NCI-H2227 (cell line): Measurements from ENCODE around the gene RBM20.
"Not testable (repeated sequence)": the region's sequence is repeated elsewhere in the genome, so short reads cannot be mapped to it uniquely, and the experiment has no call there.

ENCODE experiments used
- DNase-seq: peaks from one replicate; lab custom pipeline; 2025; ENCODE audit not compliant: unreplicated experiment; lab: John Stamatoyannopoulos, UW

The RBM20 gene

DNA sequence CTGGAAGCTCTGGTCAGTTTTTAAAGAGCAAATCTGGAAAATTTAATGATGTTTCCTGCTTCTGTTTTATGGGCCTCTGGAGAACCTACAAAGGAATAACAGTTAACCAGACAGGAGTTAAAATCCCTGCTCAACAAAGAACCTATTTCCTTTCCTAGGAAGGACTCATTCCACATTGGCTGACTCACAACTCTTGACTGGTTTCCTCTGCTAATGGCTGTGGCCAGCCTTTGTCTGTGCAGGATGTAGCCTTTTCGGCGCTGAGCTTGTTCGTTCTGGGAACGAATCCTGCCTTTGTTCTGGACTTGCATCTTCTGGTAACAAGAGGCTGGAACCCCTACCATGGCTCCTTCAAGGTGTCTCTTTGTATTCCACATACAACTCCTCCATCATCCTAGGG is 114.8 kb downstream of the RBM20 start:
- no peak for DNase-seq

DNA sequence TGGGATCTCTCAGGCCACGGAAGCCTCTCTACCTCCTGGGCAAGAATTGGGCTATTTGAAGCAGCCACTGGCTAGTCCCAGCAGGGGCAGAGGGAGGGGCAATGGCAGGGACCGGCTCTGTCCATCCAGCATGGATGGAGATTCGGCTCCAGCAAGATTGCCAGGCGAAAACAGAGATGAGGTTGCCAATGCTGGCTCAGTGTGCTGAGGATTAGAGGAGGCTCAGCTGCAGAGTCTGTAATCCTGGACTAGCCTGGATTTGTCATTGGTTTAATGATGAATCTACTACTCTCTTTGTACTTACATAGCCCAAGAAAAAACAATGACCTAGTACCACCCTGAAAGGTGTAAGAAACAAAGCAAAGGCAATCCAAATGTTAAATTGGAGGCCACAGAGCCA is 115.4 kb downstream of the RBM20 start:
- no peak for DNase-seq

DNA sequence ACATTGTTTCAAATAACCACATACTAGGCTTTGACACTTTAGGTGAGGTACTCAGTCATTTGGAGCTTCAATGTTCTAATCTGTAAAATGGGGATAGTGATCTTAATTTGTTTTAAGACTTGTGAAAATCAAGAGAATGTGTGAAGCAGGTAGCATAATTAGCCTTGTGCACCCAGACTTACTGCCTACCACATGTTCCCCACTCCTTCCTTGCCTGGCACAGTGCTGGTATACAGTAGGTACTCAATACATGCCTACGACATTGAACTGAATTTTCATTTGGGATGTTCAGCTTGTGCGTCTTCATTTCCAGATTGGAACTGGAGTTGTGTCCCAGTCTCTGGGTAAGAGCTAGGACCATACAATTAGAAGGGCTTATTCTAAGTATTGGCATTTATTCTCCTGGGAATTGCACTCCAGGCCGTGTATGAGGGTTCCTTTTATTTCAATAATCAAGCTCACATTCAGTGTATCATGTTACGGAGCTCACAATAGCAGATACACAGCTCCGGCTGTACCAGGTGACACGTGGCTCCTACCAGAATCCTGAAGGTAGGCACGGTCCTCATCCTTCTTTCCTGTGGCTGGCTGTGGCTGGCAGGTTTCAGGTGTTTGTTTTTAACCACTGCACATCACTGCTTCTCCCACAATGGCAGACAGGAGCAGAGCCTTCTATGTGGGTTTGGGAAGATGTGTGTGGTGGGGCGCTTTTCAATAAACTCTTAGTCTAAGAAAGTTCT is 118.1 kb downstream of the RBM20 start:
- no peak for DNase-seq

DNA sequence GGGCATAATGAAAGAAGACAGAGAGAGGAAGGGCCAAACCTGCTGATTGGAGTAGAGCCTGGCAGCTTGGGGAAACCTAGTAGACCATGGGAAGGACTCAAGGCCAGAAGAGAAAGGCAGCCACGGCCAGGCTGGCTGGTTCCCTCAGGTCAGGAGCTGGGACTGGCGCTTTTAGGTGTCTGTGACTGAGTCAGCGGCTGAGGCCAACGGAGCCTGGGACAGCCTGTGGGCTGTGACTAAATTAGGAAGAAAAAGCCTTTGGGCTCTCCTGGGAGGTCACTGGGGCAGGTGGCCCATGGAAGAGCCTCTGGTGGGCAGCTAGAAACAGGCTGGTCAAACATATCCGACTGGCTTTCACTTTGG is 118.7 kb downstream of the RBM20 start:
- no peak for DNase-seq

DNA sequence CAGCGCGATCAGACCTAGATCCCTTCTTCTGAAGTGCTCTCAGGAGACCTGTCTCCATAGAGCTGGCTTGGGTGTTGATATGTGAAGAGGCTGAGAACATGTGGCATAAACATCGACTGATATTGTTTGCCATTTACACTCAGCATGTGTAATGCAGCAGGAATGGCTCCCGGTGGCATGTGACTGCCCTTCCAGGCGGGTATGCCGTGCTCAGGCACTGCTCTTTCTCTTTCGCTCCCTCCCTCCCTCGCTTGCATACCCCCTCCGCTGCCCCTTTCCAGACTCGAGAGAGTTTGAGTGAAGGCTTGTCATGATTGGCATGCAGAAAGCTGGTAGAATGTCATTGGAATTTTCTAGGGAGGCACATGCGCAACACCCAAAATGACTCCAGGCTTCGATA is 120.2 kb downstream of the RBM20 start:
- DNase-seq = no peak

DNA sequence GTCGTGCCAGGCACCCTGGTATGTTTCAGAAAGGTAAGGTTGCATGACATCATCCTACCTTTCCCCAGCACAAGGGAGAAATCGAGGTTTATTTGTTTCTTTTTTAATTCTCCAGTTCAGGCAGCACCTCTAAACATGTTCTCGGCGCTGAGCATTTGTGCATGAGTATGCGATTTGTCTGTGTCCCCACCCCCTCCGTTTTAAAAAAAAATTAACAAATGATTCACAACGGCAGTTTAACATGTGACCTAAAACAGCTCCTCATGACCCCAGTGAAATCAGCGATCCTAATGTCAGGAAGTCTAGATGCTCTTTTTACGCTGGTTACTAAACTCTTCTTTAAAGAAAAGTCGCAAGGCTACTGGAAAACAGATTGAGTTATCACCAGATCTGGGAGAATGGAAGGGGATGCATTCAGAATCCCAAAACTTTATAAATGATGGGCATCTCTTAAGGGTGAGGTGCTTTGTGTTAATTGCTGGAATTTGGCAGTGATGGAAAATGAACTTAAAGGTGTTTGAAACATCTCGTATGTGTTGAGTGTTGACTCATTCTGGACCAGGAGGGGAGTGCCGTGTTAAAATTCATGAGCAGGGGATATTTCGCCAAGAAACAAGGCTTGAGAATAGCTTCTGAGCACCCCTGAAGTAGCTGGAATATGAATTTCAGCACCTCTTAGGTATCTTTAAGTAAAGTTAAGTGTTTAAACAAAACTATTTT is 120.8 kb downstream of the RBM20 start:
- DNase-seq = no peak

DNA sequence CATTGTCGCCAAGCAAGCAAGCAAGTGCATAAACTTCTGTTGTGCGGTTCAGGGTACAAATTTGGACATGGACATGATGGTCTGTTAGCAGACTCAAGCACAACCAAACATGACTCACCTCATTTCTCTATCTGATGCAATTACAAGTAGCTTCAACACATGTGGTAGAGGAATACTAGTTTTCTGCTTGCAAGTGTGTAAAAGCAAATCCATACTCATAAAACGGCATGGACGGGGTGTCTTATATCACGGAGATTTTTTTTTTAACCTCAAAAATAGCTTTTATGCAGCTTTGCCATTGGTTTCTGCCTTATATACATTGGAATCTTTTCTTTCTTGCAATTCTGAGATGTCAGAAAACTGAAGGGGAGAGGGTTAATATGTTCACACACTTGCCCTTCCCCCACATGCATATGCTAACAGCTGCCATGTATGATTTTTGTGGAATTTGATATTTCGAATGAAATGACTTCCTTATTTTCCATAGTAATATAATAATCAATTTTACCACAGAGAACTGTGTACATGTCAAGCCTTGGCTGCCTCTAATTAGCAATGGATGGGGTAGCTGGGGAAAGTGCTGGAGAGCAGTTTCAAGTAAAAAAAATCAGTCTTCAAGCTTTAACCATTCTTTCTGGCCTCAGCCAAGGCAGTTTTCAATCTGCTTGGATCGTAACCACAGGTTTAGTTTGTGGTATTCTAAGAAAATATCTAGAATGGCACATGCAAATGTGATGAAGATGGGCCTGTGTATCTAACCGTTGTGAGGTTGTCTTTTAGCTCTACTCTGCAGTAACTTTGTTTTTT is 121.6 kb downstream of the RBM20 start:
- no peak for DNase-seq

DNA sequence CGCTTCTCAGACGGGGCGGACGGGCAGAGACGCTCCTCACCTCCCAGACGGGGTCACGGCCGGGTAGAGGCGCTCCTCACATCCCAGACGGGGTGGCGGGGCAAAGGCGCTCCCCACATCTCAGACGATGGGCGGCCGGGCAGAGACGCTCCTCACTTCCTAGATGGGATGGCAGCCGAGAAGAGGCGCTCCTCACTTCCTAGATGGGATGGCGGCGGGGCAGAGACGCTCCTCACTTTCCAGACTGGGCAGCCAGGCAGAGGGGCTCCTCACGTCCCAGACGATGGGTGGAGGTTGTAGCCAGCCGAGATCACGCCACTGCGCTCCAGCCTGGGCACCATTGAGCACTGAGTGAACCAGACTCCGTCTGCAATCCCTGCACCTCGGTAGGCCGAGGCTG is 123.5 kb downstream of the RBM20 start:
- DNase-seq = not testable (repeated sequence)

DNA sequence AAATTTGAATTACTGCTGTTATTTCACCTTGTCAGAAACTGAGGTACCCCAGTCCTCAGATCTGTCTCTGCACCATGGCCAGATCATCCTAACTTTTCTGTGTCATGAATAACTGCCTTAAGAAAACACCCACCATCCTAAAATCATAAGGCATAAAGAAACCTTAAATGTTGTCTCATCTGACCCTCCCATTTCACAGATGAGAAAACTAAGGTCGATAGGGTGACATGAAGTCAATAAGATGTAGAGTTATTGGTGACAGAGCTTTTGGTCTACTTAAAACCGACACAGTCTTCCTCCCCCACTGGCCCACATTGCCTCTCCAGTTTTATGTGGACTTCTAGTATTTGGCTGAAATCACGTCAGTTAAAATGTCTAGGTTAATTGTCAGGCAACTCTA is 126.1 kb downstream of the RBM20 start:
- no peak for DNase-seq

DNA sequence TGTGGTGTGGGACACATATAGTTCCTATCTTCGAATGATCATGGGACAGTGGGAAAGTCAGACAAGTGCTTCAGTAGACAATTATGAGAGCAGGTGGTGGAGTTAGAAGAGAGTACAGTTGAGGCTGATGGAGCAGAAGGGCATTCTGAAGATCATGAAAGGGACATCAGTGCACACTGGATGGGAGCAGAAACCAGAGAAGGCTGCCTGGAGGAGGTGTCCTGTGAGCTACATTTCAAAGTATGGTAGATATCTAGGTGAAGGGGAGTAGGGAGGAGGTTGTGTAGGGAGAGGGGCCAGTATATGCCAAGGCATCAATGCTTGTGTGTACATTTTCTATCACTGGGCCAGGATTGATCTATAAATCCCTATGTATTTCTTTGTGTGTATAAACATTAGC is 127.3 kb downstream of the RBM20 start:
- no peak for DNase-seq

DNA sequence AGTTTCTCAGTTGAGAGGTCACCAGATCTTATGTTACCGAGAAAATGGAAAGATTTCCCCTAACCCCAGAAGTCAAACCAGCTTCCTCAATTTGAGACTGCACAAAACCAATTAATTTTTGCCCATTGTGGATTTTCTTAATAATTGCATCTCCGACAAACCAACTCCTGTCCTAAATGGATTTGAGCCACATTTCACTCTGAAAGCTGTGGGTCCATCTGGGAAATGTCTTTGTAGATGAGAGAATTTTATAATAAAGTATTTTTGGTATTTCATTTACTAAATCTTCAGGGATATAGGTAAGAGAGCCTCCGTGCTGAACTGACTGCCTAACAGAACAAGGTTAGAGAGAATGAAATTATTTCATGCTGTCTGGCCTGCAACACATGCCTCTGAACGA is 127.9 kb downstream of the RBM20 start:
- no peak for DNase-seq

DNA sequence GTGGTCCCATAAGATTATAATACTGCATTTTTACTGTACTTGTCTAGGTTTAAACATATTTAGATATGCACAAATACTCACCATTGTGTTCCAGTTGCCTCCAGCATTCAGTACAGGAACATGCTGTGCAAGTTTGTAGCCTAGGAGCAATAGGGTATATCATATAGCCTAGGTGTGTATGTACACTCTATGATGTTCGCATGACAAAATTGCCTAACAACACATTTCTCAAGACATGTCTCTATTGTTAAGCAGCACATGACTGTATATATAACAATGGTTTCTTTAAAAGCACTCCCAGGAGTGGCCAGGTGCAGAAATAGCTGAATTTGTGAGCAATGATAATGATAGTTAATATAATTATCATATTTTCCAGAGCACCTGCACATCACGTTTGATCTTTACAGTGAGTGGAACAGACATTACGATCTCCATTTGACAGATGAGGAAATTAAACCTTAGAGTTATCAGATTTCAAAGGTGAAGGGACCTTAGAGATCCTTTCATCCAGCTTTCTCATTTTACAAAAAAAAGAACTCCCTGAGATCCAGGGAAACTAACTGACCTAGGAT is 128.4 kb downstream of the RBM20 start:
- no peak for DNase-seq

DNA sequence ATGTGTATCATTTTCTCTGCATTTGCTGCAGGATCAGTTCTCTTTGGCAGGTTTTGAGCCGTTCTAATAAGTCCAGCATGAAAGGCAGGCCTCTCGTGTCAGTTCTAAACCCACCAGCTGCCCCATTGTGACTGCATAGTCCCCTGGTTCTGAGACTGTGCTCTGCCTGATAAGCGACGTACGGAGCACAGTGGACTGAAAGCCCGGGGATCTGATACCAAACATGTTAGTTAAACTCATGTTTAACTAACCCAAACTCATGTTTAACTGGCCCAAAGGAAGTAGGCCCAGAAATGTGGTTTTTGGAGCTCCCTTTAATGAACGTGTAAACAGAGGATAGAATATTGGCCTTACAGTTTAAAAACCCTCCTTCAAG is 129.5 kb downstream of the RBM20 start:
- no peak for DNase-seq

DNA sequence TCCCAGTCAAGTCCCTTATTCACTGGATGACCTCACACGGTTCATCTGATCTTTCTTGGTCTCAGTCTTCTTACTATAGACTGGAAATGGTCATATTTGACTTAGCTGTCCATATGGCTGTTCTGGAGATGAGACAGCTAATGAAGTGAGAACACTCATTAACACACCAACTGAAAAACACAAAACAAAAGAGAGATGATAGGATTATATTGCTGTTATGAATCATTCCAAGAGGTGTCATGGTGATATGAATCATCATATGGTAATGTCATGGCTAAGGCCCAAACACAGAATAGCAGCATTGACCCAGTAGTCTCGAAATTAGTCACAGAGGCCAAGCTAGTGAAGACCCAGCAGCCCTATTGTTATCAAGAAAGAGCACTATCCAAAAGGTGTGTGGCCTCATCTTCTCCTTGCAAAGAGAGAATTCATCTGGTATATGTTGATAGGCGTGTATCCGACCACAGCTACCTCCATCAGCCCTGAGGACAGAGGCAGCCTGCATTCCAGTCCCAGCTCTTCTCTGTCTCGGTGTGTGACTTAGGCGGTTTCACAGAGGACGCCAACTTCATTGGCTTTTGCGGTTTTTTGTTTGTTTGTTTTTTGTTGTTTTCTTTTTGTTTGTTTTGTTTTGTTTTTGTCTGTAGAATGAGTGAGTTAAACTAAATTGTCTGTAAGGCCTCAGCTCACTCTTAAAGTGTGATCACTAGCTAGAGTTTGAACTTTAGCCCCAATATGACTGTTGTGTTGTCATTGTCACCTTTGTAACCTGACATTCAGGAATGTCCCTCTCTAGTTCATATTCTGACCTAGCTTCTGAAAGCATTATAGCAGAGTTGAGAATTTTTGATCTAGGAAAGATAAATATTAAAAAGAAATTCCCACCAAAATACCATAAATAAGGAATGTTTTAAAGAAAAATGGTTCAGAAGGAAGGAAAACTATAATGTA is 130.2 kb downstream of the RBM20 start:
- no peak for DNase-seq

DNA sequence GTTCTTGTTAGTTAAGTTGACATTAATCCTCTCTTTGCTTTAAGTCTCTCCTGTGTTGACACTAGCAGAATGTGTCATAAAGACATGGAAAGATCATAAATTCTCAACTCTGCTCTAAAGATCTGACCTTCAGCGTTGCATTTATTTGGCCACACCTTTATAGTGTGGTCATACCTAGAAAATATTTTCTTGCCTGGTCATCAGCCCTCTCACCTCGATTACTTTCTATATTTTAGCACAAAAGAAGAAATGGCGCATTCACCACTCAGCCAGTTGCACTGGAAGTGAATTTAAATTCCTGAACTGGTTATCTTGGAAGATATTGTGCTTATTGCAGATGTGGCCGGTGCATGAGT is 130.9 kb downstream of the RBM20 start:
- no peak for DNase-seq

DNA sequence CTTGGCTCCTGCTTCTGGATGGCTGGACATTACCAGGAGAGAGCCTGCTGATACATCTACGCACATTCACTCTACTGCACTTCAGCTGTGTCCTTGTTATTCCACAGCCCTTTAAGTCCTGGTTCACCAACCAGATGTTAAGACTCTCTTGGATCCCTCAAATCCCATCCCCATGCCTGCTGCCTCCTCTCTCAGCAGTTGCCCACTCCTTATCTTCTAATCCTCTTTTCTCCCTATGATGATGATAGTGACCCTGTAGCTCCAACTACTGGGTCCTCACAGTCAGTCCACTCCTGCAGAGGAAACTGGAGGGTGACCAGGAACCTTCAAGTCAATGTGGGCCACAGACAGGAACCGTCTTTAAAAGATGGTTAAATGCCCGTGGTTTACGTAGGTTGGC is 131.3 kb downstream of the RBM20 start:
- DNase-seq = no peak

DNA sequence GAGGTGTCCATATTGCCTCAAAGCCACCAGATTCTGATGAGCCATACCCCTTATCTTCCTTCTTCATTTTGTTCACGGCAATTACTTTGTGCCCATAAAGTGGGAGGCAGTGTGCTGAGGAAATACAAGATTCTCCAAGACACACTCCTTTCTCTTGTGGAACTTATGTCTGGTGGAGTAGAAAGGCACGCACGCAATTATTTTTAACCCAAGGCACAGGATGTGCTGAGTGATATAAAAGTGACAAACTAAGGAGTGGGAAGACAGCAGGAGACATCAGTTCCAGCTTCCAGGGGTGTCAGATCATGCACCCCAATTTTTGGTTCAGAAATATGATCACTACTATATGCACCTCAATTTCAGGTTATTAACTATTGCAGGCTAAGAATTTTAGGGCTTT is 132.9 kb downstream of the RBM20 start:
- no peak for DNase-seq

DNA sequence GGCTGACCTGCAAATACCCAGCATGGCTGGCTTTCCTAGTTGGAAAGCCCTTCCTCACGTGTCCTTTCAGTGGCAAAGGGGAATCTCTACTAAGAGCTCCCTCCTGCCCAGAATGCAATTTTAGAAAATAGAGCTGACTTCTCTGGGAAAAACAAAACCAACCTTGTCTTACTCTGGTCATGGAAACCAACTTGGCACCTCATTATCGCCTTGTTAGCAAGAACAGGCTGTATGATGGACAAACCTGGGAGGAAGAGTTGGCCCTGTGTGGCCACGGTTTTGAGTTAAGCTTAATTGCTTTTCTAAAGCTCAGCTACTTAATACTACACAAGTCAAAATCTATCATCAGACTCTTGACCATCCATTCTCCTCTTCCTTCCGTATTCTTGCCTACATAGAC is 133.5 kb downstream of the RBM20 start:
- no peak for DNase-seq

DNA sequence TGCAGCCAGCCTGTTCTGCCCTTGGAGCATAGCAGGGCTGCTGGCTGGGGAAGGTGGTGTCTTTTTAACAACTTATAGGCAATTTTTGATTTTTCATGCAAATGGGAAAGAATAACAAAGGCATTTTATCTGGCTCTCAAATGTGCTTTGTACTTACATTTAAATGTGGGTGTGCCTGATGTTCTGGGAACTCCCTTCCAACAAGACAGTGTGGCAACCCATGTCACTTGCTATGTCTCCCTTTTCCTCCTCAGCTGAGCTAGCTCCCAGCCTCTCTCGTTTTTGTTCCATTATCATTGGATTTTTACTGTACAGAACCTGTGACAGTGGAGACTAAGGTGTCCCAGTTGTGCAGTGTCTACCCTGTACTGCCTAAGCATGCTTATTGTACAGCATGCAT is 134.1 kb downstream of the RBM20 start:
- DNase-seq = no peak

DNA sequence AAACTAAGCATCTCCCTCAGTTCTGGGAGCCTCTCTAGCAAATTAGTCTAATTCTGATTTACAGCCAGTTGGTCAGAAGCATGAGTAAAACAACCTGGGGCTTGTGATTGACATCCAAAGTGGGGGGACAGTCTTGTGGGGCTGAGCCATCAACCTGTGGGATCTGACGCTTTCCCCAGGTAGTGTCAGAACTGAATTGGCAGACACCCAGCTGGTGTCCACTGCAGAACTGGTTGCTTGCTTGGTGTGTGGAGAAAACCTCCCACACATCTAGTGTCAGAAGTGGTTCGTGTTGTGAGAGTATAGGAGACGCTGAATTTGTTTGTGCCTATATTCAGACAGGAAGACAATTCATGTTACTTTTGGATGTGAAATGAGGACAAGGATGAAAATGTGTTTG is 135.4 kb downstream of the RBM20 start:
- DNase-seq = no peak

DNA sequence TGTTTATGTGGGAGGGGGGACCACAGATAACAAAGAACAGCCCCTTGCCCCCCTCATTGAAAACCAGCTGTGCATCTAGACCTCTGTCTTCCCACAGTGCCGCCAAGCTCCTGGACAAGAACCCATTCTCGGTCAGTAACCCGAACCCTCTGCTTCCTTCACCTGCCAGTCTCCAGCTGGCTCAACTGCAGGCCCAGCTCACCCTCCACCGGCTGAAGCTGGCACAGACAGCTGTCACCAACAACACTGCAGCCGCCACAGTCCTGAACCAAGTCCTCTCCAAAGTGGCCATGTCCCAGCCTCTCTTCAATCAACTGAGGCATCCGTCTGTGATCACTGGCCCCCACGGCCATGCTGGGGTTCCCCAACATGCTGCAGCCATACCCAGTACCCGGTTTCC is 136.6 kb downstream of the RBM20 start:
- DNase-seq = no peak
